Epithelial cell of esophagus (primary cell): Measurements from ENCODE around the gene AP3M1.

Experiments used
- DNase-seq: peaks from one replicate; pipeline ENCODE4 v3.0.0; 2010; ENCODE audit warnings: low read depth
- H3K4me3 ChIP-seq: 2 replicates; pipeline ENCODE4 v1.5.1; 2011; ENCODE audit warnings: mild to moderate bottlenecking, low read length, control low read depth
- CTCF ChIP-seq: IDR thresholded peaks from 2 replicates; pipeline ENCODE4 v1.5.1; 2011; ENCODE audit warnings: low read depth, mild to moderate bottlenecking, low read length, control low read depth, inconsistent platforms; ENCODE audit not compliant: insufficient read depth; ENCODE audit errors: missing control alignments

The AP3M1 gene

GRCh38 chr10:74133923-74134820 lies 16.5 kb downstream of the AP3M1 start:
- no peak for DNase-seq
- no peak for TF ChIP-seq CTCF
- no peak overlapping the region for H3K4me3 ChIP-seq

DNA sequence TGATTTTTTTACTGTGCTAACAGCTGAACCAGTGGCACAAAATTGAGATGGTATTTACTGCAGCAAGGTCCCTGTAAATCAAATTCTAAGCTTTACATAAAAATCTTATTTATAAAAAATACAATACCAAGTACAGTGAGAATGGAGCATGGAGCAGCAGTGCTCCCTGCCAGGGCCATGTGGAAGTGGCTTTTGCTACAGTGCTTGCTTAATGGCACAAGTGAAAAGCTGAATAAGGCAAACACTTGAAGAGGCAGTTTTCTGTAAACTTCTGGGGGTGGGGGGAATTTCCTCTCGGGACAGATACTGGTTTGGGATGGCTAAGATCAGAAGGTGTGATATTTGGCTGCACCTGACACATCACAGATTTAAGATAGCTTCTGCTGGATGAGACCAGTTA lies 27.5 kb downstream of the AP3M1 start:
- DNase-seq, result no peak
- no peak overlapping the region for H3K4me3 ChIP-seq
- no peak for TF ChIP-seq CTCF

GRCh38 chr10:74122060-74122459 lies 28.6 kb downstream of the AP3M1 start:
- no peak for TF ChIP-seq CTCF
- H3K4me3 ChIP-seq, result no peak overlapping the region
- no peak for DNase-seq

DNA sequence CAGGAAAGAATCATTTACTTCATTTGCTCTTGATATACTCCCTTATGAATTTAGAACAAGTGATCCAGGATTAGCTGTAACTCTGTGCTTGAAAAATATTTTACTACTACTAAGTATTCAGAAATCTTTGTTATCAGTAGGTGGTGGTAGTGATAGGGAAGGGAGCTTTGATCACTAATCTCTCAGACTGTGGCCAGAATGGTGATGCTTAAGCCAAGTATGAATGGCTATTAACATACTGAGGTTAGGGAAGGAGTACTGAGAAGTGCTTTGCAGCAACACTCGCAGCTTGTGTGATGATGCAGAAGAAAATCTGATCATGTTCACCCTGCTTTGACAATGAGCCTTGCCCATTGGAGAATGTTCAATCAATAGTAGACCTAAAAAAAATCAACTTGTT lies 29.3 kb downstream of the AP3M1 start:
- no peak overlapping the region for H3K4me3 ChIP-seq
- DNase-seq, result no peak
- no peak for TF ChIP-seq CTCF

DNA sequence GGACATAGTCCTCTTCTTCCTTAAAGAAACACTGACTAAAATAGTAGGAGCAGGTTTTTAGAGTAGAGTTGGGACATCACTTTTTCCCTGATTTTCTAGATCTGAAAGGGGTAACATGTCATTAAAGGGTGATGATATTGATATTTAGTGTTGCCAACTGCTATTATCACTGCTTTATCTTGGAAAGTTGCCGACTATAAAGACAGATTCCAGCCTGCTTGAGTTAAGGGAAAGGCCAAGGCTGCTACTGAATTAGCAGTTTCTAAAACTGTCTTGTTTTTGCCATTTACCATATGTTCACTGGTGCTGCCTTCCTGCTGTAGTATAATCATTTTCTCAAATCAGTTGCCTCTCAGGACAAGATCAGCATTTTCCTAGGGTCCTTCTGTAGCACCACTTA lies 29.7 kb downstream of the AP3M1 start:
- no peak for DNase-seq
- no peak for TF ChIP-seq CTCF
- no peak overlapping the region for H3K4me3 ChIP-seq

DNA sequence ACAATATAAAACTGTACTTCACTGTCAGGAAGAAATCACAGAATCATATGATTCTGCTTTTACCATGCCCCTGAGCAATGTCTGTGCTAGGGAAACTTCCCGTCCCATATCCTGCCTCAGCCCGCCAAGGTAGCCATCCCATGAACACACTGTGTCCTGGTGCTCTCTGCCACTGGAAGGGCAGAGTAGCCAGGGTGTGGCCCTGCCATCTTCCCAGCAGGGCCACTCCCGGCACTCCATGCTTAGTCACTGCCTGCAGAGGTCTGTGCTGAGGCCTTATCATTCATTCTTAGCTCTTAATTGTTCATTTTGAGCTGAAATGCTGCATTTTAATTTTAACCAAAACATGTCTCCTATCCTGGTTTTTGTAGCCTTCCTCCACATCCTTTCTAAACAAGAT lies 31.8 kb downstream of the AP3M1 start:
- peak; percentile 54 for DNase-seq
- no peak overlapping the region for H3K4me3 ChIP-seq
- no peak for TF ChIP-seq CTCF

GRCh38 chr10:74117738-74118137 lies 32.9 kb downstream of the AP3M1 start:
- DNase-seq, result no peak
- TF ChIP-seq CTCF, result no peak
- no peak overlapping the region for H3K4me3 ChIP-seq
